Measurements from ENCODE around the gene TMEM163. TPM values are rescaled to one million over a fixed set of nuclear protein-coding genes. Genes with fewer than 3 reads are reported as not detected.

The TMEM163 gene
- total RNA-seq, 1 experiment from 2014 or later, result 0.94 TPM

DNA sequence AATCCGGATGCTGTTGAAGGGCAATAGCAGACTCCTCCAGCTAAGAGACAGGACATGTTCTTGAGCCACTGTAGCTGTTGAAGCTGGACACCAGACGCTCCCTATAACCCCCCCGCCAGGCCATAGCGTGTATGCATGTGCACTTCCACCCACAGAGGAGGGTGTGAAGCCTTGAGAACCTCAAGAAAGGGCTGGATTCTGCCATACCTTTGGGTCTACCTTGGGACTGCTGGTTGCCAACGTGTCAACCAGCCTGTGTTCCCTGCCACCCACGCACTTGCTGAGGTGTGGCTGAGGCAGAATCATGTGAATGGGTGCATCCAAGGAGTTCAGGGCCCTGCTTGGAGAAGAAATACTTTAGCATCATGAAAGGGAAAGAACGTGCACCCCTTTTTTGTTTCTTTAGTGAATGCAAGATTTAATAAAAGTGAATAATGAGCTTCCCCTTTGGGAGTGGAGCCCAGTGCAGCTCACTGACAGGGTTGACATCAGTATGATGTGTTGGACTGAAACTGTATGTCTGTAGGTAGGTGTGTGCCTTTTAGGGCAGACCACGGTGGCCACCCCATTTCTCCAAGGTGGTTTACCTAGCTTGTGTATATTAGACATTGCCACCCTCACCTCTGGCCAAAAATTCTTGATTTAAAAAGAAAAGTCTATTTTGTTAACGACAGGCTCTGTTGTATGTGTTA, 266.6 kb downstream of the TMEM163 start:
- ATAC-seq, result no peak
- H3K27me3 Mint-ChIP-seq (ENCODE audit: low read depth), result no peaks in the 10 kb centered on the region
- H3K4me1 Mint-ChIP-seq, result peaks cover 10% of the 10 kb centered on the region
- peaks cover 4% of the 10 kb centered on the region for H3K36me3 Mint-ChIP-seq
- ChIA-PET CTCF (interaction anchor here (1.1 to 3.4 kb wide), 18 partner anchors 8 to 566 kb away, joined by 3 to 75 read pairs (median 19); no protein-coding TSS in a partner anchor), POLR2A (no interaction called here)
- H3K9me3 Mint-ChIP-seq, result no peaks in the 10 kb centered on the region
- no peak for DNase-seq (ENCODE audit: low spot score)
- TF ChIP-seq TP53 (CRISPR knock-in tag; IDR thresholded peaks at IDR 0.05) (no peak), TCF7 (CRISPR knock-in tag; IDR thresholded peaks at IDR 0.05; ENCODE audit: low read depth) (no peak), ZNF121 (CRISPR knock-in tag; IDR thresholded peaks at IDR 0.05) (no peak), ETV6 (CRISPR knock-in tag; IDR thresholded peaks at IDR 0.05) (no peak), CREM (CRISPR knock-in tag; IDR thresholded peaks at IDR 0.05) (no peak), CREB1 (CRISPR knock-in tag; IDR thresholded peaks at IDR 0.05) (no peak), ZBTB21 (CRISPR knock-in tag; IDR thresholded peaks at IDR 0.05; ENCODE audit: borderline replicate concordance) (no peak), JUN (CRISPR knock-in tag; IDR thresholded peaks at IDR 0.05) (no peak), ZNF219 (CRISPR knock-in tag; IDR thresholded peaks at IDR 0.05; ENCODE audit: borderline replicate concordance) (no peak)
- TF ChIP-seq, protein P1, sequence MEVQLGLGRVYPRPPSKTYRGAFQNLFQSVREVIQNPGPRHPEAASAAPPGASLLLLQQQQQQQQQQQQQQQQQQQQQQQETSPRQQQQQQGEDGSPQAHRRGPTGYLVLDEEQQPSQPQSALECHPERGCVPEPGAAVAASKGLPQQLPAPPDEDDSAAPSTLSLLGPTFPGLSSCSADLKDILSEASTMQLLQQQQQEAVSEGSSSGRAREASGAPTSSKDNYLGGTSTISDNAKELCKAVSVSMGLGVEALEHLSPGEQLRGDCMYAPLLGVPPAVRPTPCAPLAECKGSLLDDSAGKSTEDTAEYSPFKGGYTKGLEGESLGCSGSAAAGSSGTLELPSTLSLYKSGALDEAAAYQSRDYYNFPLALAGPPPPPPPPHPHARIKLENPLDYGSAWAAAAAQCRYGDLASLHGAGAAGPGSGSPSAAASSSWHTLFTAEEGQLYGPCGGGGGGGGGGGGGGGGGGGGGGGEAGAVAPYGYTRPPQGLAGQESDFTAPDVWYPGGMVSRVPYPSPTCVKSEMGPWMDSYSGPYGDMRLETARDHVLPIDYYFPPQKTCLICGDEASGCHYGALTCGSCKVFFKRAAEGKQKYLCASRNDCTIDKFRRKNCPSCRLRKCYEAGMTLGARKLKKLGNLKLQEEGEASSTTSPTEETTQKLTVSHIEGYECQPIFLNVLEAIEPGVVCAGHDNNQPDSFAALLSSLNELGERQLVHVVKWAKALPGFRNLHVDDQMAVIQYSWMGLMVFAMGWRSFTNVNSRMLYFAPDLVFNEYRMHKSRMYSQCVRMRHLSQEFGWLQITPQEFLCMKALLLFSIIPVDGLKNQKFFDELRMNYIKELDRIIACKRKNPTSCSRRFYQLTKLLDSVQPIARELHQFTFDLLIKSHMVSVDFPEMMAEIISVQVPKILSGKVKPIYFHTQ (CRISPR knock-in tag; IDR thresholded peaks at IDR 0.05), result no peak
- TF ChIP-seq, protein P2, sequence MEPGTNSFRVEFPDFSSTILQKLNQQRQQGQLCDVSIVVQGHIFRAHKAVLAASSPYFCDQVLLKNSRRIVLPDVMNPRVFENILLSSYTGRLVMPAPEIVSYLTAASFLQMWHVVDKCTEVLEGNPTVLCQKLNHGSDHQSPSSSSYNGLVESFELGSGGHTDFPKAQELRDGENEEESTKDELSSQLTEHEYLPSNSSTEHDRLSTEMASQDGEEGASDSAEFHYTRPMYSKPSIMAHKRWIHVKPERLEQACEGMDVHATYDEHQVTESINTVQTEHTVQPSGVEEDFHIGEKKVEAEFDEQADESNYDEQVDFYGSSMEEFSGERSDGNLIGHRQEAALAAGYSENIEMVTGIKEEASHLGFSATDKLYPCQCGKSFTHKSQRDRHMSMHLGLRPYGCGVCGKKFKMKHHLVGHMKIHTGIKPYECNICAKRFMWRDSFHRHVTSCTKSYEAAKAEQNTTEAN (CRISPR knock-in tag; IDR thresholded peaks at IDR 0.05), result no peak
- H3K4me3 Mint-ChIP-seq, result no peak overlapping the region
- H3K27ac Mint-ChIP-seq, result no peak overlapping the region

DNA sequence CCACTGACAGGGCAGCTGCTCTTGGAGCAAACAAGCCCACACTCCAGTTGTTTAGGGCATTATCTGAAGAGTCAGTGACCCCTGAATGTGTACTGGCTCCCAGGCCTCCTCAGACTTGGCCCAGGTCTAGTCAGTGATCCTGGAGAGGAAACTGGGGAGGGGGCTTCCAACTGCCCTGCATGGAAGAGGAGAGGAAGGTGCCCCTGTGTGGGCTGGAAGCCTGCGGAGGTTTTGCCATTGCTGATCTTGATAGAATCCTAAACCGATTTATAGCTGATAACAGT, 267.5 kb downstream of the TMEM163 start:
- no peak overlapping the region for H3K27ac Mint-ChIP-seq
- no peaks in the 10 kb centered on the region for H3K27me3 Mint-ChIP-seq (ENCODE audit: low read depth)
- no peak for ATAC-seq
- DNase-seq (ENCODE audit: low spot score), result no peak
- no peak overlapping the region for H3K4me3 Mint-ChIP-seq
- no peak for TF ChIP-seq FOXP1 (CRISPR knock-in tag; IDR thresholded peaks at IDR 0.05; ENCODE audit: borderline replicate concordance)
- TF ChIP-seq, protein P3, sequence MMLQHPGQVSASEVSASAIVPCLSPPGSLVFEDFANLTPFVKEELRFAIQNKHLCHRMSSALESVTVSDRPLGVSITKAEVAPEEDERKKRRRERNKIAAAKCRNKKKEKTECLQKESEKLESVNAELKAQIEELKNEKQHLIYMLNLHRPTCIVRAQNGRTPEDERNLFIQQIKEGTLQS (CRISPR knock-in tag; conservative IDR thresholded peaks at IDR 0.05), result no peak
- TF ChIP-seq, protein P2 (CRISPR knock-in tag; IDR thresholded peaks at IDR 0.05), result no peak
- TF ChIP-seq E2F5 (CRISPR knock-in tag; IDR thresholded peaks at IDR 0.05), result no peak
- no peak for TF ChIP-seq ZNF219 (CRISPR knock-in tag; IDR thresholded peaks at IDR 0.05; ENCODE audit: borderline replicate concordance)
- no peak for TF ChIP-seq CBFB (CRISPR knock-in tag; IDR thresholded peaks at IDR 0.05; ENCODE audit: low read depth)
- TF ChIP-seq TEAD1 (CRISPR knock-in tag; IDR thresholded peaks at IDR 0.05), result no peak
- TF ChIP-seq, protein P4, sequence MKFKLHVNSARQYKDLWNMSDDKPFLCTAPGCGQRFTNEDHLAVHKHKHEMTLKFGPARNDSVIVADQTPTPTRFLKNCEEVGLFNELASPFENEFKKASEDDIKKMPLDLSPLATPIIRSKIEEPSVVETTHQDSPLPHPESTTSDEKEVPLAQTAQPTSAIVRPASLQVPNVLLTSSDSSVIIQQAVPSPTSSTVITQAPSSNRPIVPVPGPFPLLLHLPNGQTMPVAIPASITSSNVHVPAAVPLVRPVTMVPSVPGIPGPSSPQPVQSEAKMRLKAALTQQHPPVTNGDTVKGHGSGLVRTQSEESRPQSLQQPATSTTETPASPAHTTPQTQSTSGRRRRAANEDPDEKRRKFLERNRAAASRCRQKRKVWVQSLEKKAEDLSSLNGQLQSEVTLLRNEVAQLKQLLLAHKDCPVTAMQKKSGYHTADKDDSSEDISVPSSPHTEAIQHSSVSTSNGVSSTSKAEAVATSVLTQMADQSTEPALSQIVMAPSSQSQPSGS (CRISPR knock-in tag; IDR thresholded peaks at IDR 0.05; ENCODE audit: borderline replicate concordance, low read depth), result no peak
- TF ChIP-seq TP53 (CRISPR knock-in tag; IDR thresholded peaks at IDR 0.05), result no peak
- no peak for TF ChIP-seq ZSCAN18 (CRISPR knock-in tag; IDR thresholded peaks at IDR 0.05)
- TF ChIP-seq USF1 (CRISPR knock-in tag; IDR thresholded peaks at IDR 0.05), result no peak
- TF ChIP-seq FOXJ3 (CRISPR knock-in tag; IDR thresholded peaks at IDR 0.05; ENCODE audit: borderline replicate concordance), result no peak
- TF ChIP-seq, protein P5, sequence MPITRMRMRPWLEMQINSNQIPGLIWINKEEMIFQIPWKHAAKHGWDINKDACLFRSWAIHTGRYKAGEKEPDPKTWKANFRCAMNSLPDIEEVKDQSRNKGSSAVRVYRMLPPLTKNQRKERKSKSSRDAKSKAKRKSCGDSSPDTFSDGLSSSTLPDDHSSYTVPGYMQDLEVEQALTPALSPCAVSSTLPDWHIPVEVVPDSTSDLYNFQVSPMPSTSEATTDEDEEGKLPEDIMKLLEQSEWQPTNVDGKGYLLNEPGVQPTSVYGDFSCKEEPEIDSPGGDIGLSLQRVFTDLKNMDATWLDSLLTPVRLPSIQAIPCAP (CRISPR knock-in tag; IDR thresholded peaks at IDR 0.05), result no peak
- H3K9me3 Mint-ChIP-seq, result no peaks in the 10 kb centered on the region
- CTCF ChIA-PET, result interaction anchor here (0.6 to 3.4 kb wide), 107 partner anchors 9 to 647 kb away, joined by 3 to 75 read pairs (median 5); partner anchors contain the start of genes CCNT2 and MGAT5
- H3K4me1 Mint-ChIP-seq, result peaks cover 10% of the 10 kb centered on the region
- peaks cover 4% of the 10 kb centered on the region for H3K36me3 Mint-ChIP-seq
- POLR2A ChIA-PET, result no interaction called here

Measured in WTC11 (cell line).